ENCODE results near the gene AMIGO2.

GRCh38 chr12:47082796-47083621 lies 3.2 kb upstream of the AMIGO2 start:
- TF ChIP-seq CTCF (IDR thresholded peaks at IDR 0.05; ENCODE audit: insufficient read depth, low read length, poor library complexity, severe bottlenecking) (no peak), EZH2phosphoT487 (conservative IDR thresholded peaks at IDR 0.05; ENCODE audit: low read length) (no peak)
